Measurements from ENCODE around the gene LRRC74A. TPM values are rescaled to one million over a fixed set of nuclear protein-coding genes. Genes with fewer than 3 reads are reported as not detected.
"Not testable (repeated sequence)": the region's sequence is repeated elsewhere in the genome, so short reads cannot be mapped to it uniquely, and the experiment has no call there.

Gene LRRC74A
- total RNA-seq, 1 donor from 2014 or later, result not detected

GRCh38 chr14:76910371-76910890 lies 84.2 kb downstream of the LRRC74A start:
- no peak for DNase-seq
- no peak for ATAC-seq
- intact Hi-C loops (cut with micrococcal nuclease), result loop anchor here (5.0 to 10.0 kb wide), 3 partner anchors 114 to 157 kb away; partner anchors contain the start of gene IRF2BPL

DNA sequence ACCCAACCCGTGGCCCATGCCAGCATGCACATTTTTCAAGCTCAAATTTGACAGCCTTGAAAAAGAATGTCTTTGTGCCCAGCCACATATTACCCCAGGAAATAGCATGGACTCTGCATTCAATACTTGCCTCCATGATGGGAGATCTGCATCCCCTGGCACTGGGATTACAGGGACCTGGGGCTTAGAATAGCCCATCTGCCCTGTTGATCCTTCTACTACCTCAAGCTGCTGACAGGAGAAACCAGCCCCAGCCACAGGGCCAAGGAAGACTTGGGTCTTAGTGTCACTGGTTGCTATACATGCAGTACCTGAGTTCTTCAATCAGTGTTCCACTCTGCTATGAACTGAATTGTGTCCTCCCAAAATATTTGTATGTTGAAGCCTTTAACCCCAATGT lies 85.3 kb downstream of the LRRC74A start:
- ATAC-seq (no peak), DNase-seq (no peak)
- intact Hi-C loops (cut with micrococcal nuclease), result loop anchor here (5.0 to 10.0 kb wide), 3 partner anchors 113 to 156 kb away; partner anchors contain the start of gene IRF2BPL

DNA sequence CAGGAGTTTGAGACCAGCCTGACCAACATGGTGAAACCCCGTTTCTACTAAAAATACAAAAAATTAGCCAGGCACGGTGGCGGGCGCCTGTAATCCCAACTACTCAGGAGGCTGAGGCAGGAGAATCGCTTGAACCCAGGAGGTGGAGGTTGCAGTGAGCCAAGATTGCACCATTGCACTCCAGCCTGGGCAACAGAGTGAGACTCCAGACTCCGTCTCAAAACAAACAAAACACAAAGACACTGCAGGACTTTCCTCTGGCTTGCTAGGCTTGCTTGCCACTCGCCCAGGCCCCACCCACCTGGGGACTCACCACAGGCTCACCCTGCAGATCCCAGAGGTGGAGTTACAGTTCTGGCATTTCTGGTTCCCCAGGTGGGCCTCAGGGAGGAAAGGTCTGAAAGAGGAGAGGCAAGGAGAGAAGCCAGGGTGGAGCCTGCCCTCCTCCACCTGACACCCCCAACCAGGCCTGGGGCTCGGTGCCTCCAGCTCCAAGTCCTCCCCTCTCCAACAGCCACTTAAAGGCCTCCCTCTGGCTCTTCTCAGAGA lies 88.4 kb downstream of the LRRC74A start:
- intact Hi-C loops (cut with micrococcal nuclease), result loop anchor here (5.0 to 10.0 kb wide), 3 partner anchors 110 to 153 kb away; partner anchors contain the start of gene IRF2BPL
- ATAC-seq, DNase-seq: not testable (repeated sequence)

DNA sequence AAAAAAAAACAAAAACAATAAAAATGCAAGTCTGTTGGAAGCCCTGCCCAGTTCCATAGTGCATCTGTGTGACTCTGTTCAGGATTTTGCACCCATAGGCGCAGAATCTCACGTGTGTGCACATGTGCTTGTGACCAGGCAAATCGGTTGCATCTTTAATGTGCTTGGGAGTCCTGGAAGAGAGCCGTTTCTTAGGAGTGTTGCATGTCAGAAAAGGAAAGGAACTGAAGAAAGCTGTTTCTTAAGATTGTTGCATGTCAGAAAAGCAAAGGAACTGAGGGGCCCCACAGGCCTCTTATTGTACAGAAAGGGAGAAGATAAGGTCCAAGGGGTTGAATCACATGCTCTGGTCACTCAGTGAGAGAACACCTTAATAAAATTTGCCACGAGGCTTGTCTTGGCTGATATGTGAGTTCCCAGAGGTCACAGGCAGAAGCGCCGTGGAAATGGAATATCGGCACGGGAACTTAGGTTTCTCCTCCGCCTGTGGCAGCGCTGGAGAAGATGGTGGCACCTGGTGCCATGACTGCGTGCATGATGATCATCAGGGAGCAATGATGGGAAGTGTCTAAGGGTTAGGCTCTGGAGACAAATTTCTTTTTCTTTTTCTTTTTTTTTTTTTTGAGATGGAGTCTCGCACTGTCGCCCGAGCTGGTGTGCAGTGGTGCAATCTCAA lies 90.0 kb downstream of the LRRC74A start:
- intact Hi-C loops (cut with micrococcal nuclease), result loop anchor here (10.0 kb wide), 1 partner anchor 109 kb away; the partner anchor contains the start of gene IRF2BPL
- ATAC-seq (no peak), DNase-seq (no peak)

- ATAC-seq, result no peak
- DNase-seq, result peak; percentile 52
- intact Hi-C loops (cut with micrococcal nuclease), result loop anchor here (10.0 kb wide), 1 partner anchor 108 kb away; the partner anchor contains the start of gene IRF2BPL
These were observed 91.0 kb downstream of the LRRC74A start for GRCh38 chr14:76917158-76917596.

- DNase-seq, result peak; percentile 88
- intact Hi-C loops (cut with micrococcal nuclease), result loop anchor here (10.0 kb wide), 1 partner anchor 107 kb away; the partner anchor contains the start of gene IRF2BPL
- peak; percentile 62 for ATAC-seq
These were observed 91.6 kb downstream of the LRRC74A start for GRCh38 chr14:76917745-76918255.

GRCh38 chr14:76918256-76918781 lies 92.1 kb downstream of the LRRC74A start:
- DNase-seq, result peak; percentile 72
- peak; percentile 43 for ATAC-seq
- intact Hi-C loops (cut with micrococcal nuclease), result loop anchor here (10.0 kb wide), 1 partner anchor 106 kb away; the partner anchor contains the start of gene IRF2BPL

DNA sequence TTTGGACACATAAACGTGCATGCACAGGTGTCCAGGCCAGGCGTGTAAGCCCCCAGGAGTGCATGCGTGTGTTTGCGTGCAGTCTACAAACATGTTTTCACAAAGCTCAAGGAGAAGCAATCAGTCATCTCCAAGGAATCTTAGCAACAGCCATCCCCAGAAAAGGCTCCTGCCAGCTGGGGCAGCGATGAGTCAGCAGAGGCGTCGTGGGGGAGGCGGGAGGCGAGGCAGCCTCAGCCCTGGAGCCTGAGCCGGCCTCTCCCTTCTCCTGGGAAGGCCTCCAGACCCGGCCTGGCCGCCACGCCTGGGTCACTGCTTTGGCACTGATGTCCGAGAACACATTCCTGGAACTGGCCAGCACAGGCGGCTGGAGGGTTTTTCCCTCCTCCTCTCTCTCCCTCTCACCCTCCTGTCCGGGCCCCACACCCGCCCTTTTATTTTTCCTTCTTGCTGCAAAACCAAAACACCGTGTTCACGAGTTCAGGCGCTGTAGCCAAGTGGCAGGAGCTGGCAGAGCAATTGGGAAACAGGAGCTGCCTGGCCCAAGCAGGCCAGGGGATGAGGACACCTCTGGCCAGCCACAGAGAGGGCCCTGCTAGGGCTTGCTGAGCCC lies 92.7 kb downstream of the LRRC74A start:
- DNase-seq (peak; percentile 97), ATAC-seq (peak; percentile 87)
- intact Hi-C loops (cut with micrococcal nuclease), result loop anchor here (10.0 kb wide), 1 partner anchor 106 kb away; the partner anchor contains the start of gene IRF2BPL

Other genes with a start within 250 kb of the LRRC74A start
- 14.0 TPM for gene VASH1, start 64.9 kb upstream of the LRRC74A start, total RNA-seq
- 11.2 TPM for gene ANGEL1, start 13.5 kb upstream of the LRRC74A start, total RNA-seq
- gene IRF2BPL, start 202.3 kb downstream of the LRRC74A start, total RNA-seq, result 42.8 TPM